Testis (tissue), 2 donors: Measurements from ENCODE around the gene ZFP64.

Source experiments
- CTCF ChIP-seq, 3 experiments: fragments of 450-650 bp in 2 of 3; fragments of 200-600 bp in 1 of 3; sonication (generic) in 1 of 3; IDR thresholded peaks; one replicate each; pipeline ENCODE4 v1.5.1; 2016 to 2019; ENCODE audit warnings: antibody characterized with exemption in 3 of 3, mild to moderate bottlenecking in 2 of 3, moderate library complexity in 1 of 3
- POLR2A ChIP-seq: fragments of 450-650 bp; IDR thresholded peaks from one replicate; pipeline ENCODE4 v1.6.1; 2017; ENCODE audit warnings: antibody characterized with exemption, mild to moderate bottlenecking, moderate library complexity

GRCh38 chr20:52175840-52176239 is 15.7 kb downstream of the ZFP64 start:
- TF ChIP-seq CTCF (IDR thresholded peaks at IDR 0.05) = no peak
- TF ChIP-seq POLR2A = no peak
